Measurements from ENCODE around the gene THEM5. TPM values are rescaled to one million over a fixed set of nuclear protein-coding genes. Genes with fewer than 3 reads are reported as not detected.

The THEM5 gene
- total and polyA plus RNA-seq, 10 of the 15 experiments (the other 5 are each of a cell fraction or from before 2014, with no cell fraction given) = 0.16 TPM; not detected in 9

GRCh38 chr1:151849126-151849525, 4.4 kb downstream of the THEM5 start:
- no peaks in the 10 kb centered on the region for H3K4me1 ChIP-seq (ENCODE audit: control insufficient read depth, insufficient read depth, low read length)
- no peak overlapping the region for H3K4me3 ChIP-seq
- ChIA-PET RAD21 (ENCODE audit: unreplicated experiment) (no interaction called here), CTCF (interaction anchor here (1.0 to 2.0 kb wide), 2 partner anchors 9 kb away, joined by 3 to 6 read pairs; partner anchors contain the start of gene C2CD4D), POLR2A (interaction anchor here (0.7 to 1.1 kb wide), 3 partner anchors 9 to 538 kb away, joined by 3 to 4 read pairs (median 3); no protein-coding TSS in a partner anchor), SMC1A (ENCODE audit: uncharacterized antibody, unreplicated experiment) (interaction anchor here (1.0 to 2.1 kb wide), 6 partner anchors 9 to 129 kb away, joined by 3 to 7 read pairs (median 4); partner anchors contain the start of gene C2CD4D)
- H2AFZ ChIP-seq (ENCODE audit: control insufficient read depth, low read depth, low read length) = no peak overlapping the region
- 24% methylated on average over 3 of the region's 3 CpGs for WGBS (ENCODE audit: insufficient coverage, insufficient replicate concordance, low lambda C conversion rate, missing lambda C conversion rate)
- H3K4me2 ChIP-seq (ENCODE audit: control insufficient read depth, insufficient read depth) = no peak overlapping the region
- no TSS peak for BruUV-seq (replicated peaks)
- in situ Hi-C loops (cut with MboI) (no loop called here), intact Hi-C loops (cut with micrococcal nuclease; ENCODE audit: unreplicated experiment) (no loop called here)
- no peaks in the 10 kb centered on the region for H3K36me3 ChIP-seq (ENCODE audit: control insufficient read depth in 2 of 2, insufficient read depth in 2 of 2, low read length in 1 of 2)
- H3K27me3 ChIP-seq (replicated peaks in 1 of 2; ENCODE audit: control insufficient read depth in 2 of 2, insufficient read depth in 2 of 2, low read length in 1 of 2) = peaks cover 0 to 3% of the 10 kb centered on the region in 2 experiments; a peak in 1 of 4 replicates
- no peak for TF ChIP-seq NRF1 (conservative IDR thresholded peaks at IDR 0.05; ENCODE audit: low read depth, low read length)
- TF ChIP-seq NFIC (IDR thresholded peaks at IDR 0.05; ENCODE audit: low read depth, low read length) = no peak
- no peak for TF ChIP-seq HDGF (IDR thresholded peaks at IDR 0.05)
- no peak for TF ChIP-seq NR2F1 (conservative IDR thresholded peaks at IDR 0.05)
- TF ChIP-seq SIX5 (IDR thresholded peaks at IDR 0.05; ENCODE audit: low read depth, low read length, severe bottlenecking) = no peak
- no peak for TF ChIP-seq EP300 (IDR thresholded peaks at IDR 0.05; ENCODE audit: borderline replicate concordance in 1 of 2, control insufficient read depth in 1 of 2, low read depth in 2 of 2, low read length in 2 of 2)
- ATAC-seq (no peak), FAIRE-seq (no peak), DNase-seq (ENCODE audit: low read depth, low spot score) (no peak)
- no peaks in the 10 kb centered on the region for H3K9me3 ChIP-seq (replicated peaks; ENCODE audit: control insufficient read depth, insufficient read depth, low read length)
- no peaks in the 10 kb centered on the region for H3K79me2 ChIP-seq (ENCODE audit: control insufficient read depth, insufficient read depth, low read length)
- no peaks in the 10 kb centered on the region for H4K20me1 ChIP-seq (ENCODE audit: control insufficient read depth, insufficient read depth)
- no peak overlapping the region for H3K27ac ChIP-seq (ENCODE audit: control insufficient read depth, insufficient read depth)
- no peak overlapping the region for H3K9ac ChIP-seq (ENCODE audit: control insufficient read depth, insufficient read depth, low read length)

Measured in GM12878 (cell line).